Measurements from ENCODE around the gene CDK5RAP2. TPM values are rescaled to one million over a fixed set of nuclear protein-coding genes. Genes with fewer than 3 reads are reported as not detected.
"Not testable (repeated sequence)": the region's sequence is repeated elsewhere in the genome, so short reads cannot be mapped to it uniquely, and the experiment has no call there.

Gene CDK5RAP2
- total RNA-seq, 1 donor from 2014 or later = 76.8 TPM

GRCh38 chr9:120524038-120524437, 55.9 kb downstream of the CDK5RAP2 start:
- H3K4me1 Mint-ChIP-seq (ENCODE audit: low read depth) = no peaks in the 10 kb centered on the region
- no peak overlapping the region for H3K27ac Mint-ChIP-seq
- H3K4me3 Mint-ChIP-seq (ENCODE audit: low read depth) = no peak overlapping the region
- DNase-seq (ENCODE audit: low spot score, unreplicated experiment) = no peak
- peaks cover 49% of the 10 kb centered on the region for H3K36me3 Mint-ChIP-seq (ENCODE audit: insufficient read depth)
- no peak for TF ChIP-seq CTCF (IDR thresholded peaks at IDR 0.05; ENCODE audit: unreplicated experiment)
- H3K27me3 Mint-ChIP-seq = no peaks in the 10 kb centered on the region
- peaks cover 2% of the 10 kb centered on the region for H3K9me3 Mint-ChIP-seq (ENCODE audit: low read depth)

- peaks cover 44% of the 10 kb centered on the region for H3K36me3 Mint-ChIP-seq (ENCODE audit: insufficient read depth)
- peaks cover 2% of the 10 kb centered on the region for H3K9me3 Mint-ChIP-seq (ENCODE audit: low read depth)
- H3K27ac Mint-ChIP-seq = no peak overlapping the region
- no peaks in the 10 kb centered on the region for H3K27me3 Mint-ChIP-seq
- no peaks in the 10 kb centered on the region for H3K4me1 Mint-ChIP-seq (ENCODE audit: low read depth)
- H3K4me3 Mint-ChIP-seq (ENCODE audit: low read depth) = no peak overlapping the region
- no peak for DNase-seq (ENCODE audit: low spot score, unreplicated experiment)
- TF ChIP-seq CTCF (IDR thresholded peaks at IDR 0.05; ENCODE audit: unreplicated experiment) = no peak
These were observed 57.4 kb downstream of the CDK5RAP2 start for GRCh38 chr9:120522558-120522957.

- H3K4me3 Mint-ChIP-seq (ENCODE audit: low read depth) = no peak overlapping the region
- no peaks in the 10 kb centered on the region for H3K4me1 Mint-ChIP-seq (ENCODE audit: low read depth)
- H3K36me3 Mint-ChIP-seq (ENCODE audit: insufficient read depth) = peaks cover 42% of the 10 kb centered on the region
- no peak for TF ChIP-seq CTCF (IDR thresholded peaks at IDR 0.05; ENCODE audit: unreplicated experiment)
- H3K9me3 Mint-ChIP-seq (ENCODE audit: low read depth) = peaks cover 2% of the 10 kb centered on the region
- no peak for DNase-seq (ENCODE audit: low spot score, unreplicated experiment)
- no peak overlapping the region for H3K27ac Mint-ChIP-seq
- H3K27me3 Mint-ChIP-seq = no peaks in the 10 kb centered on the region
These were observed 57.9 kb downstream of the CDK5RAP2 start for GRCh38 chr9:120522032-120522431.

GRCh38 chr9:120521101-120521500, 58.9 kb downstream of the CDK5RAP2 start:
- TF ChIP-seq CTCF (IDR thresholded peaks at IDR 0.05; ENCODE audit: unreplicated experiment) = no peak
- Mint-ChIP-seq H3K27me3 (no peaks in the 10 kb centered on the region), H3K36me3 (ENCODE audit: insufficient read depth) (peaks cover 37% of the 10 kb centered on the region), H3K9me3 (ENCODE audit: low read depth) (peaks cover 2% of the 10 kb centered on the region), H3K27ac (no peak overlapping the region), H3K4me3 (ENCODE audit: low read depth) (no peak overlapping the region), H3K4me1 (ENCODE audit: low read depth) (no peaks in the 10 kb centered on the region)
- DNase-seq (ENCODE audit: low spot score, unreplicated experiment) = no peak

DNA sequence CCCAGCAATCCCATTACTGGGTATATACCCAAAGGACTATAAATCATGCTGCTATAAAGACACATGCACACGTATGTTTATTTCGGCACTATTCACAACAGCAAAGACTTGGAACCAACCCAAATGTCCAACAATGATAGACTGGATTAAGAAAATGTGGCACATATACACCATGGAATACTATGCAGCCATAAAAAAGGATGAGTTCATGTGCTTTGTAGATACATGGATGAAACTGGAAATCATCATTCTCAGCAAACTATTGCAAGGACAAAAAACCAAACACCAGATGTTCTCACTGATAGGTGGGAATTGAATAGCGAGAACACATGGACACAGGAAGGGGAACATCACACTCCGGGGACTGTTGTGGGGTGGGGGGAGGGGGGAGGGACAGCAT, 64.0 kb downstream of the CDK5RAP2 start:
- DNase-seq (ENCODE audit: low spot score, unreplicated experiment); H3K27me3 Mint-ChIP-seq; H3K4me3 Mint-ChIP-seq (ENCODE audit: low read depth); H3K27ac Mint-ChIP-seq; H3K4me1 Mint-ChIP-seq (ENCODE audit: low read depth); H3K9me3 Mint-ChIP-seq (ENCODE audit: low read depth): not testable (repeated sequence)
- H3K36me3 Mint-ChIP-seq (ENCODE audit: insufficient read depth) = peaks cover 36% of the 10 kb centered on the region

DNA sequence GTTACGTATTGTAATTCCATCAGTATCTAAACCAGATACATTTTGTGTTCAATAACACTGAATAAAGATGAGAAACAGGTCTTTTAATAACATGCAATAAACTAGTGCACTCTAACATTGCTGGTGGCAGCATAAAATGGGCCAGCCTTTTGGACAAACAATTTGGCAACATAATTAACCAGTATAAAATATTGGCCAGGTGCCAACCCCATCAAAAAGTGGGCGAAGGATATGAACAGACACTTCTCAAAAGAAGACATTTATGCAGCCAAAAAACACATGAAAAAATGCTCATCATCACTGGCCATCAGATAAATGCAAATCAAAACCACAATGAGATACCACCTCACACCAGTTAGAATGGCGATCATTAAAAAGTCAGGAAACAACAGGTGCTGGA, 64.5 kb downstream of the CDK5RAP2 start:
- H3K27ac Mint-ChIP-seq; H3K9me3 Mint-ChIP-seq (ENCODE audit: low read depth); DNase-seq (ENCODE audit: low spot score, unreplicated experiment); H3K4me1 Mint-ChIP-seq (ENCODE audit: low read depth); H3K27me3 Mint-ChIP-seq; H3K4me3 Mint-ChIP-seq (ENCODE audit: low read depth): not testable (repeated sequence)
- peaks cover 38% of the 10 kb centered on the region for H3K36me3 Mint-ChIP-seq (ENCODE audit: insufficient read depth)
